Hepatic stellate cell (primary cell): Measurements from ENCODE around the gene PPRC1.
"Not testable (repeated sequence)": the region's sequence is repeated elsewhere in the genome, so short reads cannot be mapped to it uniquely, and the experiment has no call there.

Source experiments
- DNase-seq: peaks from one replicate; pipeline ENCODE4 v3.0.0; 2011; ENCODE audit warnings: low spot score

PPRC1 gene

DNA sequence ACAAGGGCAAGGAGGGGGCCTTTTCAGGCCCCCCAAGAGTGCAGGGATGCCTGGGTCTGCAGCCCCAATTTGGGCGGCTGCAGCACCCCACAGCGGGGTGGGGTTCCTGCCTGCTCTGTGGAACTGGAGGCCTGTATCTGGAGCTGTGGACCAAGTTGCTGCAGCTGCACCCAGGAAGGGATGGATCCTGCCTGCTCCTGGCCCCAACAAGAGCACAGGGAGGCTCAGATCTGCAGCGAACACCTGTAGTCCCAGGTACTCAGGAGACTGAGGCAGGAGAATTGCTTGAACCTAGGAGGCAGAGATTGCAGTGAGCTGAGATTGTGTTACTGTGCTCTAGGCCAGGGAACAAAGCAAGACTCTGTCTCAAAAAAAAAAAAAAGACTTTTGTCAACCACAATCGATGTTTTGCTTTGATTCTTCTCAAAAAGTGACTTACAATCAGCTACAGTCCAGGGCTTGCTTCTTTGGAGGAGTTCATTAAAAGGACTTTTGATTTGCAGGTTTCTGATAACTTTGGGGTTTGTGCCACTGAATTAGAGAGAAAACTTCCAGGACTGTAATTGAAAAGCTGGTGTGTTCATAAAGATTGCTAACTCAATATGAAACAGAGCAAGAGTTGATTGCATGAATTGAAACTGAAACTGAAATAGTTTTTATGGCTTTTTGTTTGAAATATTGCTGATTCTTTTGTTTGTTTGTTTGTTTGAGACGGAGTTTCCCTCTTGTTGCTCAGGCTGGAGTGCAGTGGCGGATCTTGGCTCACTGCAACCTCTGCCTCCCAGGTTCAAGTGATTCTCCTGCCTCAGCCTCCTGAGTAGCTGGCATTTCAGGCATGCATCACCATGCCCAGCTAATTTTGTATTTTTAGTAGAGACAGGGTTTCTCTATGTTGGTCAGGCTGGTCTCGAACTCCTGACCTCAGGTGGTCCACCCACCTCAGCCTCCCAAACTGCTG, 56.4 kb downstream of the PPRC1 start:
- not testable (repeated sequence) for DNase-seq

DNA sequence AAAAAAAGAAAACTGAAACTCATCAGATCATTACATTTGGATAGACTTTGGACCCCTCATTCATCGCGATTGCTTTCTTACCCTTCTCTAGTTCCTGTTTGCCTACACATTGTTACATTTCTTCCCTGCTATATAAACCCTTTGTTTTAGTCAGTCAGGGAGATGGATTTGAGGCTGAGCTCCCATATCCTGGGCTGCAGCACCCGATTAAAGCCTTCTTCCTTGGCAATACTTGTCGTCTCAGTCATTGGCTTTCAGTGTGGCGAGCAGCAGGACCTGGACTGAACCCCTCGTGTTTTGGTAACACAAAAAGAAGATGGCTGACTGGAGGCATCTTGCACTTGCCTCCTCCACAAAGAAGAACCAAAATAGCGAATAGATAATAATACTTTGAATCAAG, 59.1 kb downstream of the PPRC1 start:
- DNase-seq: no peak

DNA sequence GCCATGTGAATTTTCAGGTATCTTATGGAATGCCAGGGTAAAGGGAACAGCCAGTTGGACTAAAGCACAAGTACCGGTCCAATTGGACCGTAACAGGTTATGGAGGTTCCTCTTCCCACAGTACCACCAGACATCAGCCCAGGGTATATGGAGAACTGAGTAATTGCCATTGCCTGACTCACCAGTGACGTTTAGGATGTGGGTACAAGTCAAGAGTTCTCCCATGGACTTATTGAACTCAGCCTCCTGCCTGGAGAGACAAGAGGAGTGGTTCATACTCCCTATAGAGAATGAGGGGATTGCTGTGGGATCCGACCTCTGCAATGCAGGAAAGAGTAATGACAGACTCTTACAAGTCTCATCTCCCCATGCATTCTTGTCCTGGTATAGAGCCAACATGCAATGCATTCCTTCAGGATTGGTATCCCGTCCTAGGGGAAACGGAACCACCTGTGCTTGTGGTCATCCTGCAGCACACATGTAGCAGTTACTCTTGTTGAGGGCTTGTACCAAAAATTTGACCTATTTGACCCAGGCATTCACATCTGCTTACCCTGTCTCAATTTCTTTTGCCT, 62.5 kb downstream of the PPRC1 start:
- DNase-seq: no peak

DNA sequence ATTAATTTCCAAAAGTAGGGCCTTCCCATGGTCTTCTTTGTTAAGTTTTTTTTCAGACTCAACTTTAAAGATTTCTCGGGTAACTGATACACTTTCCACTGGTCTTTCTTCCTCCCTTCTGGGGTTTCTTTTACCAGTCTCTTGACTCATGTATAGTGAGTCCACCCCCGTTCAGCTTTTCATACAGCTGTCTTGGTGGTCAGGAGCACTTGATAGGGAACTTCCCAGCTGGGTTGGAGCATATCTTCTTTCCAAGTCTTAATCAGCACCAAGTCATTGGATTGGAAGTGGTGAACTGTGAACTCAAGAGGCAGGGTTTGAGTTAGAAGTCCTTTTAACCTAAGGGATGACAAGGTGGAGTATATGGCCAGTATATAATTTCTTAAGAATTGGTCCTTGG, 64.1 kb downstream of the PPRC1 start:
- DNase-seq: no peak

GRCh38 chr10:102198027-102198426, 65.2 kb downstream of the PPRC1 start:
- DNase-seq: no peak
